GM18511 (cell line): ENCODE measurements around the gene PRAC1.

ENCODE experiments used
- ATAC-seq: cut with Tn5 transposase; IDR thresholded peaks from one replicate; pipeline ENCODE4 v1.9.1; 2021; ENCODE audit warnings: mild to moderate bottlenecking, moderate library complexity; ENCODE audit not compliant: unreplicated experiment

Gene PRAC1

GRCh38 chr17:48747445-48748363 is 25.4 kb upstream of the PRAC1 start:
- ATAC-seq, result no peak

GRCh38 chr17:48746916-48747444 is 24.7 kb upstream of the PRAC1 start:
- ATAC-seq, result no peak

GRCh38 chr17:48745381-48746275 is 23.3 kb upstream of the PRAC1 start:
- ATAC-seq, result no peak

GRCh38 chr17:48740537-48740936 is 18.2 kb upstream of the PRAC1 start:
- ATAC-seq, result no peak

GRCh38 chr17:48738803-48739526 is 16.6 kb upstream of the PRAC1 start:
- no peak for ATAC-seq

- ATAC-seq, result no peak
These were observed 16.1 kb upstream of the PRAC1 start for GRCh38 chr17:48738424-48738802.

- ATAC-seq, result no peak
These were observed 15.2 kb upstream of the PRAC1 start for GRCh38 chr17:48737330-48738043.

GRCh38 chr17:48735062-48735351 is 12.7 kb upstream of the PRAC1 start:
- ATAC-seq, result no peak

GRCh38 chr17:48734333-48735061 is 12.2 kb upstream of the PRAC1 start:
- no peak for ATAC-seq

- no peak for ATAC-seq
These were observed 11.5 kb upstream of the PRAC1 start for GRCh38 chr17:48733632-48734328.

- ATAC-seq, result no peak
These were observed 10.6 kb upstream of the PRAC1 start for GRCh38 chr17:48732688-48733629.

GRCh38 chr17:48731355-48731754 is 9.0 kb upstream of the PRAC1 start:
- no peak for ATAC-seq

GRCh38 chr17:48730240-48730550 is 7.9 kb upstream of the PRAC1 start:
- no peak for ATAC-seq

- ATAC-seq, result no peak
These were observed 7.3 kb upstream of the PRAC1 start for GRCh38 chr17:48729335-48730239.

GRCh38 chr17:48728232-48729231 is 6.2 kb upstream of the PRAC1 start, which contains the start of gene HOXB13:
HOXB13 (minus strand) TSS chr17:48728750; CDS start chr17:48728593, 157 bp downstream.
- ATAC-seq, result no peak
